Ishikawa (cell line): ENCODE results near the gene CRMP1.

ENCODE experiments used
- NFIC ChIP-seq: IDR thresholded peaks from 2 replicates; pipeline ENCODE4 v1.6.1; 2012
- TAF1 ChIP-seq: IDR thresholded peaks from 2 replicates; pipeline ENCODE4 v1.6.1; 2012; ENCODE audit warnings: low read depth, mild to moderate bottlenecking
- TF ChIP-seq, protein P1 (sequence below): IDR thresholded peaks from 2 replicates; pipeline ENCODE4 v1.6.1; 2012; ENCODE audit warnings: low read depth, mild to moderate bottlenecking

DNA sequence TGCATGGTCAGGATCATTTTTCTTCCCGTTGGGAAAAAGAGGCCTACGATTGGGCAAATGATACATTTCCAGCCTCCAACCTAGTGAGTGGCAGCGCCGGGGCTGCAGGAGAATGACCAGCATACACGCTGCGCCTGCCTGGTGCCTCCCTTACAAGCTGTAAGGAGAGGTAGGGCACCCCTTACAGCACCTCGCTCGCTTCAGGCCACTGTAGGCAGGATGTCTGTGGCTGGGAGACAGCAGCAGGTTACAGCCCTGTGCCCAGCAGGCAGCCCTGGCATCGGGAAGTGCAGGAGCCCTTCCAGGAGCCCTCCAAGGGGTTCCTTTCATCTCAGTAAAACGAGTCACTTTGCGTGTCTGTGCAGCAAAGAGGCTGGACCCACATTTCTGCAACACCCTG, 93.5 kb downstream of the CRMP1 start:
- TF ChIP-seq, protein P1, sequence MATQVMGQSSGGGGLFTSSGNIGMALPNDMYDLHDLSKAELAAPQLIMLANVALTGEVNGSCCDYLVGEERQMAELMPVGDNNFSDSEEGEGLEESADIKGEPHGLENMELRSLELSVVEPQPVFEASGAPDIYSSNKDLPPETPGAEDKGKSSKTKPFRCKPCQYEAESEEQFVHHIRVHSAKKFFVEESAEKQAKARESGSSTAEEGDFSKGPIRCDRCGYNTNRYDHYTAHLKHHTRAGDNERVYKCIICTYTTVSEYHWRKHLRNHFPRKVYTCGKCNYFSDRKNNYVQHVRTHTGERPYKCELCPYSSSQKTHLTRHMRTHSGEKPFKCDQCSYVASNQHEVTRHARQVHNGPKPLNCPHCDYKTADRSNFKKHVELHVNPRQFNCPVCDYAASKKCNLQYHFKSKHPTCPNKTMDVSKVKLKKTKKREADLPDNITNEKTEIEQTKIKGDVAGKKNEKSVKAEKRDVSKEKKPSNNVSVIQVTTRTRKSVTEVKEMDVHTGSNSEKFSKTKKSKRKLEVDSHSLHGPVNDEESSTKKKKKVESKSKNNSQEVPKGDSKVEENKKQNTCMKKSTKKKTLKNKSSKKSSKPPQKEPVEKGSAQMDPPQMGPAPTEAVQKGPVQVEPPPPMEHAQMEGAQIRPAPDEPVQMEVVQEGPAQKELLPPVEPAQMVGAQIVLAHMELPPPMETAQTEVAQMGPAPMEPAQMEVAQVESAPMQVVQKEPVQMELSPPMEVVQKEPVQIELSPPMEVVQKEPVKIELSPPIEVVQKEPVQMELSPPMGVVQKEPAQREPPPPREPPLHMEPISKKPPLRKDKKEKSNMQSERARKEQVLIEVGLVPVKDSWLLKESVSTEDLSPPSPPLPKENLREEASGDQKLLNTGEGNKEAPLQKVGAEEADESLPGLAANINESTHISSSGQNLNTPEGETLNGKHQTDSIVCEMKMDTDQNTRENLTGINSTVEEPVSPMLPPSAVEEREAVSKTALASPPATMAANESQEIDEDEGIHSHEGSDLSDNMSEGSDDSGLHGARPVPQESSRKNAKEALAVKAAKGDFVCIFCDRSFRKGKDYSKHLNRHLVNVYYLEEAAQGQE, result no peak
- TF ChIP-seq TAF1, result no peak
- TF ChIP-seq NFIC, result no peak
